SHP77 (cell line): ENCODE data around the gene ABAT.

Experiments
- DNase-seq, 2 experiments: peaks; one replicate each; lab custom pipeline; 2025; lab: John Stamatoyannopoulos, UW

ABAT gene

GRCh38 chr16:8818504-8819270, 144.3 kb downstream of the ABAT start:
- no peak for DNase-seq

GRCh38 chr16:8819411-8820034, 145.1 kb downstream of the ABAT start:
- no peak for DNase-seq

- no peak for DNase-seq
These were observed 148.0 kb downstream of the ABAT start for GRCh38 chr16:8822403-8822802.

GRCh38 chr16:8826278-8826879, 152.0 kb downstream of the ABAT start:
- no peak for DNase-seq

GRCh38 chr16:8828541-8829165, 154.2 kb downstream of the ABAT start:
- no peak for DNase-seq

GRCh38 chr16:8831450-8831849, 157.0 kb downstream of the ABAT start:
- DNase-seq: no peak

GRCh38 chr16:8831871-8832716, 157.7 kb downstream of the ABAT start:
- DNase-seq: no peak

GRCh38 chr16:8832717-8833105, 158.3 kb downstream of the ABAT start:
- no peak for DNase-seq
